Peyer's patch (tissue), 4 donors: ENCODE data around the gene PEX10.

ENCODE experiments used
- CTCF ChIP-seq, 6 experiments: fragments of 450-650 bp in 4 of 6; fragments of 200-600 bp in 2 of 6; sonication (generic) in 1 of 6; IDR thresholded peaks; one replicate each; pipeline ENCODE4 v1.5.1; 2017 to 2019; ENCODE audit warnings: antibody characterized with exemption in 6 of 6, mild to moderate bottlenecking in 3 of 6, moderate library complexity in 1 of 6
- POLR2A ChIP-seq, 2 donors: fragments of 450-650 bp; IDR thresholded peaks; one replicate each; pipeline ENCODE4 v1.5.1; 2017; ENCODE audit warnings: antibody characterized with exemption in 2 of 2, mild to moderate bottlenecking in 2 of 2, moderate library complexity in 2 of 2

GRCh38 chr1:2417083-2417832, 4.9 kb upstream of the PEX10 start:
- no peak for TF ChIP-seq CTCF (IDR thresholded peaks at IDR 0.05)
- TF ChIP-seq POLR2A (IDR thresholded peaks at IDR 0.05): no peak
